NCI-H1694 treated with DMSO at 0.1 percent for 48 hours (cell line): ENCODE results near the gene MAP3K8.

Experiments used
- DNase-seq: peaks from one replicate; lab custom pipeline; 2025; lab: John Stamatoyannopoulos, UW

Gene MAP3K8

DNA sequence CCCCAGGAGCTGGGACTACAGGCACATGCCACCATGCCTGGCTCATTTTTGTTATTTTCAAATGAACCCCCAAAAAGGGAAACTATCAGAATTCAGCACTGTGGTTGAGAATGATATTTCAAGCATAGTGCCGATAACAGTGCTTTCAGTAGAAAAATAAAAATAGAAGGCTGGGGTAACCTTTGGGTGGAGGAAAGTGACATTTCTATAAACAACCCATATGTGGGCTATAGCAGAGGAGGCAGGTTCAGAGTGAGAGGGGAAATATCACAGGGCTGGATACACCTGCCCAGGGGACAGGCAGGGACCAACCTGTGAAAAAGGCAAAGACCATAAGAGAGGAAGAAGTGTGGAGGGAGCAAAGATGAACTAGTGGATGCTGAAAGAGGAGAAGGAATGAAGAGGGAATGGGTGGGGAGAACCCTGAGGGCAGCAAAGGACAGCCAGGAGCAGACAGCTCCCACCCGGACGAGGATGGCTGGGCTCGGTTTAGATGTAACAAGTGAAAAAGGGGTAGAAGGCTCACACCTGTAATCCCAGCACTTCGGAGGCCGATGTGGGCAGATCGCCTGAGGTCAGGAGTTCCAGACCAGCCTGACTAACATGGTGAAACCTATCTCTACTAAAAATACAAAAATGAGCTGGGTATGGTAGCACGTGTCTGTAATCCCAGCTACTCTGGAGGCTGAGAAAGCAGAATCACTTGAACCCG, 56.5 kb downstream of the MAP3K8 start:
- DNase-seq, result no peak

DNA sequence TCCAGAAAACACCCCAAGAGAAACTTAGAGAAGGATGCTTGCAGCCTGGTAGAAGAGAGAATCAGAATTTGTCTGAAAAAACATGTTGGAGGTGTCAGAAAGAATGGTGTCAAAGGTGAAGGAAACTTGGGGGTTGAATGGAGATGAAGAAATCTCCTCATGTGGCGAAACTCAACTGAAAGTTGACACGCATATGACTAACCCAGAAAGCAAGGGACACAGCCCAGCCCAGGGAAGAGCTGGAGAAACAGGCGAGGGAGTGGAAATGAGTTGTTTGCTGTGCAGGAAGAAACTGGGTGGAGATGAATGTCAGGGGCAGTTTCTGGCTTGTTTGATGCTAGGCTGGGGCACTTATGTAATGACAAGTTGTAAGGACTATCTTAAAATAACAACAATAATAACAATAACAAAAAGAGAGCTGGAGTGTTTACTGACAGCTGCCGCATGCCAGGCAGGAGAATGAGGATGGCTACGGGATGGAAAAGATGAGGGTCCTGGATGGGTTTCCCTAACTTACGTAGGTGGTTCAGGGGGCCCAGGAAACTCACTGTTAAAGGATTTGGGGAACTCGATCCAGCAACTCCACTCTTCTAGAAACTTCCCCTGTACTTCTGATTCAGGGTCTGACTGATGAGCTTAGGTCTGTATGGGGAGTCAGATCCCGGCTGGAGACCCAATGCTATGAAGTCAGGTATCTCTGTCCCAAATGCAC, 57.4 kb downstream of the MAP3K8 start:
- no peak for DNase-seq

DNA sequence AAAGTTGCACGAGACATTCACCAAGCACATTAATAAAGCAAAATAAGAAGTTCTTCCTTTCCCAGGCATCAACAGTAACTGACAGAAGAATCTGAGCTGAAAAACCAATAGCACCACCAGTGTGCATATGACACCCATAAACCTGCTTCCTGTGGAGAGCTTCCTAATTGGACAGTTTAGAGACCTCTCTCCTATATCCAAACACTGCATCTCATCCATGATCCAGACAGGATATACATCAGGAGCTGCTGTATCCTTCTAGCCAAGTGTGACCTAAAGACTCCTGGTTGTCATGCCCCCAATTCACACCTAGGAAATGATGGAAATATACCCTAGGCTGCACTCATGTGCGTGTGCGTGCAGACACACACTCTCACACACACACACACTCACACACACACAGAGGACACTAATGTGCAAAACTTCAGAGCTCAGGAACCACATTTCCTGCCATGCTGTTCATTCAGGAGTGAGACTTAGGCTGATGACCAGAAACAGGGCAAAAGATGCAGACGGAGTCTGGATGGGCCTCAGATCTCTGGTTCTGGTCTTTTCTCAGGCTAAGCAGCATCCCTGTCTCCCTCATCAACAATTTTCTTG, 58.0 kb downstream of the MAP3K8 start:
- no peak for DNase-seq

DNA sequence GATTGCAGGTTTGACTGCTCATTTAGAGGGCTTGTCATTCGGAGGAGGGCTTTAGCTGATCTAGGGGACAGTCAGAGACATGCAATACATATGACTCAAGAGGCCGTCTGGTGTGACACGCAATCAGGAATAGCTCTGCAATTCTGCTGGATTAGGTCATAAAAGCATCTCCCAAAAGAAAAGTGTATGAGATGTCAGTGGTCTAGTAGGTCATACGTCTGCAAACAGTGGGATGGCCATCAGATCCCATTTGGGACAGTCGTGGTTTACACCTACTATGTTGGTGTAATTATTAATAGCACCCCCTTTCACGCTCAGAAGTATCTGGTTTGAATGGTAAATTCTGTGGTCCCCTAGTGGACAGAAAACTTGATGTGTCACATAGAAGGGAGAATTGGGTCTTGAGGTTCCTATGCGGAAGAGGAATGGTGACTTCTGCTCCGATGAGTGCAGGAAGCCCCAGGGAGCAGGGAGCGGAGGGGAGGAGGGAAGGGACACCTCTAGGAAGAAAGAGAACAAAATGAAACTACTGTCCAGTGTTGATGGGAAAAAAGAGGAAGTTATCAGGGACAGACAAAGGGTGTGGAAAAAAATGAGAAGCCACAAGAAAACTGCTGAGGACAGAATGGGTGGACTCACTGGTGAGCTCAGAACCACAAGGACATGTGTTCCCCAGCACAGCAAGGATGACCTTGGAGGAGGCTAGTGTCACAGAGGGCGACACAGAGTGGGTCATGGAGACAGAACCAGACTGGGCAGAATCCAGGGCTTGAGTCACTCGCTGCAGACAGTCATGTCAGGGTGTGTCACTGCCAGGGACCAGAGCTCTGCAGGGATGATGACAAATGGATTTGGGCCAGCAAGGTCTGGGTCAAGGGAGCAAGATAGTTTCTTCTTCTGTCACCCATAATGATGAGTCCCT, 59.9 kb downstream of the MAP3K8 start:
- no peak for DNase-seq

DNA sequence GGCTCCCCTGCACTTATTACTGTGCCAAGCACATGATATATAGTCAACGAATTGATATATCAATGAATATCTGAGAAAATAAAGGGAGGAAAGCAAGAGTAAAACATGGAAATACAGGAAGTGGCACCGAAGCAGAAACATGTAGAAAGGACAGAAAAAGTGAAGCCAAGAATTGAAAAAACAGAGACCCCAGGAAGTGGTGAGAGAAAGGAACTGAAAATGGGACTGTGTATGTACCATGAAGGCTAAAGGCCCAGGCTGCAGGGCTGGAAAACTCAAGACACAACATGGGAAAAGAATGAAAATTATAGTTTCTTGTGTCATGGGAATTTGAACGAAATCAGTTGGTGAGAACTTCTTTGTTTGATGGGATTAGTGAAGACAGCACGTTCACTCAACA, 60.6 kb downstream of the MAP3K8 start:
- no peak for DNase-seq

DNA sequence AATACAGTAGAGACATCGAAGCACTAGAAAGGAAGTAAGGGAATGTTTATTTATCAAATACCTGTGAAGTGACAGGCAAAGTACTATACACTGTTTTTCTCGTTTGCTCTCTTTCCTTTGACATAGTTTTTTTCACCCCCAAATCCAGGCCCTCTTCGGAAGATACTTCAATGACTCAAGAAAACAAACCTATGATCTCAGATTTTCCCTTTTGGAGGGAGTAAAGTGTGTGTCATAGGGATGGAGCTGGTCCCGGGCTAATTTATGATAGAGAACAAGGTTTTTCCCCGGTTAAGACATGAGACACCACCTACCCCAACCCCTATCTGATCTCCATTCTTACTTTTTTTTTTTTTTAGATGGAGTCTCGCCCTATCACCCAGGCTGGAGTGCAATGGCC, 61.7 kb downstream of the MAP3K8 start:
- DNase-seq, result no peak

DNA sequence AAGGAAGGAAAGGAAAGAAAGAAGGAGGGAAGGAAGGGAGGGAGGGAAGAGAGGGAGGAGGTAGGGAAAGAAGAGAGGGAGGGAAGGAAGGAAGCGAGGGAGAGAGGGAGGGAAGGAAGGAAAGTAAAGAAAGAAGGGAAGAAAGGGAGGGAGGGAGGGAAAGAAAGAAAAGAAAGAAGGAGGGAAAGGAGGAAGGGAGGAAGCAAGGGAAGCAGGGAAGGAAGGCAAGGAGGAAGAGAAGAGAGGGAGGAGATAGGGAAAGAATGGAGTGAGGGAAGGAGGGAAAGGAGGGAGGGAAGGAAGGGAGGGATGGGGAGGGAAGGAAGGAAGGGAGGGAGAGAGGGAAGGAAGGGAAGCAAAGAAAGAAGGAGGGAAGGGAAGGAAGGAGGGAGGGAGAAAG, 65.8 kb downstream of the MAP3K8 start:
- DNase-seq, result no peak

DNA sequence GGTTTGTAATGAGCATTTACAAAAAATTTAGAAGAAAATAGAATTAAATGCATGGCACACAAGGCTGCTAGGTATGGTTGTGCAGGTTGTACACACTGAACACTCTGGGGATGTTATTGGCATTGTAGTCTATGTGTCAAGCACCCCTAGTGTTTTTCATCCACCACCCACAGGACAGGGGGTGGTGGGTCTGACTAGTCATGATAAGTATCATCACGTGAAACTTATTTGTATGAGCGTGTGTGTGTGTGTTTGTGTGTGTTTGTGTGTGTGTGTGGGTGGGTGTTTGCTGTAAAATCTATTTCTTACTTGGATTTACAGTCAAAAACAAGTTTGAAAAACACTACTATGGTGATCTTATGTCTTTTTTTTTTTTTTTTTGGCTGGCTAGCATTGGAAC, 66.5 kb downstream of the MAP3K8 start:
- no peak for DNase-seq

DNA sequence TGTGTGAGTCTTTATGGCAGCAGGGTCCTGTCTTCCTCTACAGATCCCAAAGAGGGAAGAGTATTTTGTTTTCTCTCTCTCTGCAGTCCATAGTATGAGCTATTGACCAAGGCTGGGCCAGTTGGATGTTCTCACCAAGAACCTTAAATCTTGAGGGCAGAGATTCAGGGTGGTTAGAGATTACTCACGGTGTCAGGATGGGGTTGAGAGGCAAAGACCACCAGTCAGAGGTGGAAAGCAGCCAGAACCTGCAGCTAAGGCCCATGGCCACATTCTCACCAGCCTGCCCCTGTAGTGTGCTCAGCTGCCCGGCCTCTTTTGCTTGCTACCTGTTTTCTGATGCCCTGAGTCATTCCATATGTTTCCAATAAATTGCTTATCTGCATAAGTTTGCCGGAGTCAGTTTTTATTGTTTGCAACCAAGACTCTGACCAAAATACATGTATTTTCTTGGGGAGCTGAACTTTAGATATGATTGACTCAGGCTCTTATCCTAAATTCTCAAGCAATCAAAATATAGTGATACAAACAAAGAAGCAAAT, 67.0 kb downstream of the MAP3K8 start:
- DNase-seq, result no peak

DNA sequence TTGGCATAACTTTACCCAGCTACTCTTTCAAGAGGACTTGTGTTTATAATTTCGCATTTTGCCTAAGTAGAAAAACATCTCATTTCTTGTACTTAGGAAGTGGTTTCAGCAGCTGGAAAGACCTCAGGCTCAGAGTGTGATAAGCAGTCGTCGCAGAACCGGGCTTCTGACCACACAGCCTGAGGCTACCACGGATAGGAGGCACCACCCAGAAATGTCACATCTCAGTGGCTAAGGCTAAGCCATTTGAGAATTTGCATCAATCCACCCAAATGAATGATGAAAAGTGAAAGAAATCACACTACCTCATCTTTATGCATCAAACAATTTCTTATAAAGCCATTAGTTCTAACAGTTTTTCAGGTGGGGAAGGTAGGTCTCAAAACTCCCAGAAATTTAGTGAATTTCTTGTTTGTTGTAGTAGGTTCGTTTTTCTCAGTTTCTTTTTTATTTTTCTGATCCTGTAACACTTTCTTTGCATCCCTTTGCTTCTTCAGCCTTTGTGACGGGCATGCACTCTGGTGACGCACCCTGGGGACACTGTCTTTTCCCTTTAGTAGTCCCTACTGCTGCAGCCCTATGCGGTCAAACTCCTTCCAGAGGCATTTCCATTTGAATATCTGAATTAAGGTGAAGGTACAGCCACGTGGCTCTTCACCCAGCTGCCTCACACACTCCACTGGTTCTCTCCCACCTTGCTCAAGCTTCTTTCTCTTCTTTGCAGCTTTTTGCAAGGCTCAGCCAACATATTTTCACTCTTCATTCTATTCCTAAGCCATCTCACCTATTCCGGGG, 68.5 kb downstream of the MAP3K8 start:
- no peak for DNase-seq

DNA sequence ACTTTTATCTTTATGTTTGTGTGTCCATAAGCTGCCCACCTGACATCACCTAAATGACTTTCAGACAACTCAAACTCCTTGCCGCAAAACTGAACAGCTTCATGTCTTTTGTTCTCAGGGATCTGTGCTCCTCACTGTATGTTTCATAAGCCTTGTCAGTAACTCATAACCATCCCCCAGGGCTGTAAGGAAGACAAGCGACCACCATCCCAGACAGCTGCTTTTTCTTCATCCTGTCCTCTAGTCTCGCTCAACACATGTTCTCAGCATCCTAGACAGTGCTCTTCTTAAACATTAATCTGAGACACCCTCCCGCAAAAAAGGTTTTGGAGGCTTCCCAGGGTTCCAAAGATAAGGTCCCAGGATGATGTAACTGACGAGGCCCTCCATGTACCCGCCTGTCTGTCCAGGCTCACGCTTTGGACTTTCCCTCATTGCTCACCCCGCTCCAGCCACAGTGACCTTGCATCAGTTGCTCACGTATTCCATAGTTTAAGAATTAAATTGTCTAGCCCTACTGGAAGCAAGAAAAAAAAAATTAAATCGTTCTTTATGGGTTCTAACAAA, 69.8 kb downstream of the MAP3K8 start:
- DNase-seq, result no peak

DNA sequence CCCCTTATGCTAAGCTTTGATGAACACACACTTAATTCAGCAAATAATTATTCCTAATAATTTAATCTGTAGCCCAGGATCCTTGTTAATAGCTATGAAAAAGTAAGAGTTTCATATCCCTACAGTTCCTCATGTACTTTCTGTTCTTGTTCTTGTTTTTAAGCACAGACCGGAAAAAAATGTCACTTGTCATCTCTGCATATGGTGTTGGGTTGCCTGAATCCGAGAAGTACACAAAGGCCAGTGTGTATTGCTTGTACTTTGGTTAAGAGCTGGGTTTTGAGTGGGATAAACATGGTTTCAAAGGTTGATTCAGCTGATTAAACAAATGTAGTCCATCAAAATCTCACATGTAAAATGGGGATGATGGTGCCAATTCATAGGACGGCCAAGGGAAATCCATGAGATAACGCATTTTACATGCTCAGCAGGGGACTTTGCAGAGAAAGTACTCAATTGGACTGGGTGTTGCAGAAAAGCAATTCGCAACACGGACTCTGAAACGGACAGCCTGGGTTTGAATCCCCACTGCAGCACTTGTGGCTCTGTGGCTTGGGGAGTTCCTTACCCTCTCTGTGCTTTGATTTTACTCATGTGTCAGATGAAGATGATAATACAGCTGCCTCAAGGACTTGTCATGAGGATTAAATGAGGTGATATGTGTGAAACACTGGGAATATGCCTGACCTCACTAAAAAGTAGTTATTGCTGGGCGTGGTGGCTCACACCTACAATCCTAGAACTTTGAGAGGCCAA, 71.7 kb downstream of the MAP3K8 start:
- no peak for DNase-seq

DNA sequence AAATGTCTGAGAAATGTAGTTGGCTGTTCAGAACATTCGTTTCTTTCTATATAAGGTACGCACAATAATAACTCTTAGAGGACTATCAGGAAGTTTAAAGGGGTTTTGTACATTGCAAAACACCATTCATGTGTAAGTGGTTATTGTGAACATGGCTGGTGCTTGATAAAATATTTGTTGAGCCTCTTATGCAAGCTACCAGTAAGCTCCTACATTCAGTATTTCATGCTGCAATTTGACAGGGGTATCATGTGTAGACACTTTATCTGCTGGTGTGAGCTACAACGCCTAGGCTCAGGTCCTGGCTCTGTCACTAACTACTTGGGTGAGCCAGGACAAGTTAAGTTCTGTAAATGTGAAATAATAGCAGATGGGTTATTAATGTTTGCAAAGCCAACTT, 75.5 kb downstream of the MAP3K8 start:
- no peak for DNase-seq

DNA sequence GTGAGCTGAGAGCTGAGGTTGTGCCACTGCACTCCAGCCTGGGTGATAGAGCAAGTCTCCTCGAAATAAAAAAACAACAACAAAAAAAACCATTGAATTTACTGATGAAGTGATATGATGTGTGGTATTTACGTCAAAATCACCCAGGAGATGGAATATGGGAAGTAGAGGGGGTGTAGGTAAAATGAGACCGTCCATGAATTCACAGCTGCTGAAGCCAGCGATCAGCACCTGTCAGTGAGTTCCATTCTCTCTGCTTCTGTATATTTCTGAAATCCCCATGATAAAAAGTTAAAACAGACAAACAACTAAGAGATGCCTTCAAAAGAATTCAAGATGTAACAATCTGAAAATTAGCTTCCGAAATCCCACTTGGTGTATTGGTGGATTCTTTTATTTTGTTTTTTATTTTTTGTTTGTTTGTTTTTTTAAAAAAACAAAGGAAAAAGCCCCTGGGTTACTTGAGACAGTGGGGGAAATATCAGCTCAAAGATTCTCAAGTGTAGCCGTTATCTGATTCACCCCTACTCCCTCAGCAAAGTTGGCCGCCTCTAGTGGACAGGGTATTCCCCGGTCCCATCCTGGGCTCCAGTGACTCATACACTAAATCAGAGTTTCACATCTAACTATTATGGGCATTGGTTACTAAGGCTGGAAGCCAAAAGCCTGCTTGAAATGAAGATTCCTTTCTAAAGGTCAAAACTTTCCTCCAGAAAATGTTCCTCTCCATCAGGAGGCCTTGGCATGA, 76.4 kb downstream of the MAP3K8 start:
- DNase-seq, result no peak

DNA sequence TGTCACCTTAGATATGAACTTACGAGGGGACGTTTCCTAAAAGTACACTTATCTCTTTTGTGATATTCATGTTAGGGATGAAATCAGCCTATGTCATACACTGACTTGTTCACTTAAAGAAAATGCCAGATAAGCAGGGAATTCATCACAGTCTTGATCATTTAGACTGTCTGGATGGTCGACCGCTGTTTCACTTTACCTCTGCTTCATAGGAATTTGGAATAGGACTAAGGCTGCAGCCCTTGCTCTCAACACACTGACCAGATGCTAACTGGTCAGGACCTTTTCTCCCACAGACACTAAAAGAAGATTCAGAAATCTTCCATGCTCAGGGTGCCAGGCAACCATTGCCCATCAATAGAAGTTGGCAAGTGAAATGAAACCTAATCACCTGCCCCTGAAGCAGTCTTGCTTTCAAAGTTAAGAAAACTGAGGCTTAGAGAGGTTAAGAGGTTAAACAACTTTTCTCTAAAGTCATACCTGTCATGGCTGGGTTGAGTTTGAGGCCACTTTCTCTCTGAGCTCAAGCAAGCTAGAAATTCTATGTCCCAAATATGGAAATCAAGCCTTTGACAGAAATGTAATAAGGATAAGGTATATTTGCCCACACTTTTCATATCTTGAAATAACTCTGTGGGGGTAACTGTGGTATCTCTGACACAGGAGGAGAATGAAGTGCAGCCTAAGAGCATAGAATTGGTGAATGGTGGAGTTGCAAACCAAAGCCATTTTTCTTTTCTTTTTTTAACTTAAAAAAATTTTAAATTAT, 77.1 kb downstream of the MAP3K8 start:
- no peak for DNase-seq
